Stomach (tissue), 9 donors: ENCODE data around the gene ADPRHL1. TPM values are rescaled to one million over a fixed set of nuclear protein-coding genes. Genes with fewer than 3 reads are reported as not detected.

Source experiments
- DNase-seq, 2 donors: peaks; one replicate each; pipeline versions ENCODE4 v3.0.0 to v3.0.0-alpha.2; 2013 to 2019
- H3K27ac ChIP-seq, 5 donors: fragments of 200-600 bp in 4 of 5; sonication (generic) in 4 of 5; one replicate each; pipeline ENCODE4 v1.5.1; 2013 to 2019; ENCODE audit warnings: mild to moderate bottlenecking in 1 of 5, moderate library complexity in 1 of 5
- H3K27me3 ChIP-seq, 3 donors: fragments of 200-600 bp; sonication (generic); one replicate each; pipeline ENCODE4 v1.5.1; 2017 to 2019; ENCODE audit warnings: mixed run types in 1 of 3
- H3K36me3 ChIP-seq, 4 donors: fragments of 200-600 bp; sonication (generic); 1 replicate in 3 of 4; 2 replicates in 1 of 4; pipeline ENCODE4 v1.5.1; 2016 to 2019
- H3K4me1 ChIP-seq, 4 donors: fragments of 200-600 bp; sonication (generic); one replicate each; pipeline ENCODE4 v1.5.1; 2016 to 2019
- H3K4me3 ChIP-seq, 4 donors: fragments of 200-600 bp; sonication (generic) in 3 of 4; one replicate each; pipeline ENCODE4 v1.5.1; 2016 to 2019; ENCODE audit warnings: mild to moderate bottlenecking in 1 of 4
- H3K9me3 ChIP-seq, 4 donors: fragments of 200-600 bp; sonication (generic); one replicate each; pipeline ENCODE4 v1.5.1; 2016 to 2019
- CTCF ChIP-seq, 7 experiments: fragments of 450-650 bp in 4 of 7; fragments of 200-600 bp in 3 of 7; sonication (generic) in 3 of 7; IDR thresholded peaks; one replicate each; pipeline ENCODE4 v1.5.1; 2016 to 2019; ENCODE audit warnings: antibody characterized with exemption in 7 of 7, control low read depth in 2 of 7, mild to moderate bottlenecking in 1 of 7
- EP300 ChIP-seq: sonication (generic); formaldehyde crosslinking; IDR thresholded peaks from one replicate; pipeline ENCODE4 v1.6.1; 2017; ENCODE audit warnings: antibody characterized with exemption
- POLR2A ChIP-seq, 4 donors: fragments of 450-650 bp; IDR thresholded peaks; one replicate each; pipeline ENCODE4 v1.6.1; 2016; ENCODE audit warnings: antibody characterized with exemption in 4 of 4, control low read depth in 2 of 4, mild to moderate bottlenecking in 1 of 4, moderate library complexity in 1 of 4
- POLR2AphosphoS5 ChIP-seq, 3 donors: sonication (generic); formaldehyde crosslinking; IDR thresholded peaks; one replicate each; pipeline ENCODE4 v1.6.1; 2016; ENCODE audit warnings: antibody characterized with exemption in 3 of 3
- WGBS, 5 donors: extraction: QIAGEN DNeasy Blood & Tissue Kit in 3 of 5; methylation state at CpG; one replicate each; pipeline versions ENCODE4 v1.1.5 to v1.1.7; 2013 to 2018; 5-methylcytosine and 5-hydroxymethylcytosine counted together
- intact Hi-C: fragments of 100-400 bp; cut with DNase I; formaldehyde crosslinking; loops from one replicate; pipeline ENCODE4 v1.15.1; 2023; ENCODE audit warnings: low total_unique reads
- polyA plus RNA-seq, 3 donors: library from polyadenylated mRNA; stranded (reverse); fragments of 200-250 nt; gene quantifications; one replicate each; pipeline ENCODE4 v1.2.3, GENCODE V29; 2013
- total RNA-seq, 5 donors: library from RNA; depleted of rRNA; stranded (reverse); fragments of >200 nt; gene quantifications; one replicate each; pipeline versions ENCODE4 v1.1.0 to v1.2.3, GENCODE V29; 2014 to 2016
- donor health status: healthy with polysubstance abuse.
- donor health status: Bipolar disorder and iron deficiency.
- donor health status: healthy.

The ADPRHL1 gene
- total and polyA plus RNA-seq, 8 donors: 1.7 to 6.7 (median 2.7) TPM

- H3K27ac ChIP-seq: peak overlapping the region; percentile 79 to 91 (median 85)
- peaks cover 10 to 37% (median 32%) of the 10 kb centered on the region in 4 donors for H3K4me1 ChIP-seq
- no peak for DNase-seq
- no peaks in the 10 kb centered on the region for H3K9me3 ChIP-seq
- peaks cover 0 to 23% (median 20%) of the 10 kb centered on the region in 4 donors for H3K36me3 ChIP-seq
- 58 to 84% (median 71%) methylated on average over 12 to 13 of the region's 13 CpGs for WGBS, 5 donors
- H3K27me3 ChIP-seq: no peaks in the 10 kb centered on the region
- intact Hi-C loops: no loop called here
- TF ChIP-seq CTCF (IDR thresholded peaks at IDR 0.05) (no peak), POLR2A (IDR thresholded peaks at IDR 0.05) (no peak)
- H3K4me3 ChIP-seq: peak overlapping the region; percentile 31 to 47 (median 44)
Measured at GRCh38 chr13:113449693-113450347, 3.5 kb downstream of the ADPRHL1 start.

GRCh38 chr13:113448885-113449692 lies 4.2 kb downstream of the ADPRHL1 start:
- Histone ChIP-seq H3K4me3 (peak overlapping the region; percentile 31 to 47 (median 44)), H3K27ac (peak overlapping the region; percentile 79 to 91 (median 85)), H3K9me3 (no peaks in the 10 kb centered on the region), H3K36me3 (peaks cover 0 to 16% (median 14%) of the 10 kb centered on the region in 4 donors), H3K4me1 (peaks cover 11 to 39% (median 35%) of the 10 kb centered on the region in 4 donors), H3K27me3 (no peaks in the 10 kb centered on the region)
- intact Hi-C loops: no loop called here
- peak; percentile 86 to 90 for DNase-seq
- 23 to 54% (median 35%) methylated on average over 17 to 29 of the region's 29 CpGs for WGBS, 5 donors
- TF ChIP-seq POLR2AphosphoS5 (IDR thresholded peaks at IDR 0.05) (no peak), EP300 (no peak), CTCF (IDR thresholded peaks at IDR 0.05) (no peak), POLR2A (IDR thresholded peaks at IDR 0.05) (no peak)

GRCh38 chr13:113448545-113448884 lies 4.8 kb downstream of the ADPRHL1 start:
- intact Hi-C loops: no loop called here
- DNase-seq: peak in 1 of 2 donors; percentile 70
- Histone ChIP-seq H3K27ac (peak overlapping the region; percentile 79 to 91 (median 85)), H3K4me3 (peak overlapping the region; percentile 21 to 47 (median 44)), H3K9me3 (no peaks in the 10 kb centered on the region), H3K4me1 (peaks cover 11 to 39% (median 35%) of the 10 kb centered on the region in 4 donors), H3K36me3 (peaks cover 0 to 16% (median 9%) of the 10 kb centered on the region in 4 donors), H3K27me3 (no peaks in the 10 kb centered on the region)
- WGBS, 5 donors: 30 to 46% (median 36%) methylated on average over 5 to 6 of the region's 6 CpGs
- no peak for TF ChIP-seq EP300
- TF ChIP-seq POLR2AphosphoS5 (IDR thresholded peaks at IDR 0.05): no peak
- TF ChIP-seq CTCF (IDR thresholded peaks at IDR 0.05): no peak
- TF ChIP-seq POLR2A (IDR thresholded peaks at IDR 0.05): no peak

GRCh38 chr13:113447596-113447995 lies 5.7 kb downstream of the ADPRHL1 start:
- H3K27me3 ChIP-seq: no peaks in the 10 kb centered on the region
- H3K27ac ChIP-seq: no peak overlapping the region
- intact Hi-C loops: no loop called here
- peaks cover 11 to 39% (median 33%) of the 10 kb centered on the region in 4 donors for H3K4me1 ChIP-seq
- no peak overlapping the region for H3K4me3 ChIP-seq
- H3K36me3 ChIP-seq: peaks cover 0 to 16% (median under 1%) of the 10 kb centered on the region in 4 donors
- no peak for DNase-seq
- no peak for TF ChIP-seq CTCF (IDR thresholded peaks at IDR 0.05)
- no peak for TF ChIP-seq POLR2AphosphoS5 (IDR thresholded peaks at IDR 0.05)
- TF ChIP-seq POLR2A (IDR thresholded peaks at IDR 0.05): no peak
- no peak for TF ChIP-seq EP300
- H3K9me3 ChIP-seq: no peaks in the 10 kb centered on the region
- WGBS, 5 donors: 91 to 96% (median 93%) methylated on average over 6 of the region's 6 CpGs
